Smooth muscle cell (in vitro differentiated cells): ENCODE measurements around the gene DLL1. TPM values are rescaled to one million over a fixed set of nuclear protein-coding genes. Genes with fewer than 3 reads are reported as not detected.

Source experiments
- DNase-seq: peaks from one replicate; lab custom pipeline; 2025; ENCODE audit not compliant: unreplicated experiment; lab: John Stamatoyannopoulos, UW
- H2AFZ ChIP-seq: fragments of 200-600 bp; sonication (generic); 2 replicates; pipeline ENCODE4 v1.6.0; 2016; ENCODE audit warnings: antibody characterized with exemption, low read depth, mild to moderate bottlenecking
- H3F3A ChIP-seq: fragments of 200-600 bp; sonication (generic); 2 replicates; pipeline ENCODE4 v1.6.0; 2017; ENCODE audit warnings: antibody characterized with exemption, low read depth
- H3K27ac ChIP-seq: fragments of 200-600 bp; sonication (generic); 2 replicates; pipeline ENCODE4 v1.5.1; 2016; ENCODE audit warnings: low read depth, mild to moderate bottlenecking
- H3K27me3 ChIP-seq: fragments of 200-600 bp; sonication (generic); 2 replicates; pipeline ENCODE4 v1.6.1; 2016; ENCODE audit warnings: low read depth, mild to moderate bottlenecking
- H3K36me3 ChIP-seq: fragments of 200-600 bp; sonication (generic); 2 replicates; pipeline ENCODE4 v1.5.1; 2016; ENCODE audit warnings: low read depth
- H3K4me1 ChIP-seq: fragments of 200-600 bp; sonication (generic); 2 replicates; pipeline ENCODE4 v1.5.1; 2016; ENCODE audit warnings: low read depth
- H3K4me2 ChIP-seq: fragments of 200-600 bp; sonication (generic); 2 replicates; pipeline ENCODE4 v1.6.0; 2016; ENCODE audit warnings: mild to moderate bottlenecking
- H3K4me3 ChIP-seq: fragments of 200-600 bp; sonication (generic); 2 replicates; pipeline ENCODE4 v1.5.1; 2016; ENCODE audit warnings: mild to moderate bottlenecking
- H3K79me2 ChIP-seq: fragments of 200-600 bp; sonication (generic); 2 replicates; pipeline ENCODE4 v1.6.0; 2016; ENCODE audit warnings: low read depth, mild to moderate bottlenecking
- H3K9ac ChIP-seq: fragments of 200-600 bp; sonication (generic); 2 replicates; pipeline ENCODE4 v1.6.0; 2016; ENCODE audit warnings: low read depth
- H3K9me3 ChIP-seq: fragments of 200-600 bp; sonication (generic); replicated peaks from 2 replicates; pipeline ENCODE4 v1.5.1; 2016; ENCODE audit warnings: low read depth
- H4K20me1 ChIP-seq: fragments of 200-600 bp; sonication (generic); 2 replicates; pipeline ENCODE4 v1.6.0; 2016; ENCODE audit warnings: low read depth
- CTCF ChIP-seq: fragments of 200-600 bp; sonication (generic); IDR thresholded peaks from 2 replicates; pipeline ENCODE4 v1.5.1; 2017; ENCODE audit warnings: borderline replicate concordance, mild to moderate bottlenecking, antibody characterized with exemption; ENCODE audit not compliant: insufficient read depth, poor library complexity, severe bottlenecking
- WGBS: methylation state at CpG from one replicate; pipeline ENCODE4 v1.1.7; 2016; ENCODE audit warnings: low lambda C conversion rate; 5-methylcytosine and 5-hydroxymethylcytosine counted together
- polyA plus RNA-seq: library from polyadenylated mRNA; unstranded; fragments of >200 nt; fragmentation: Nextera tagmentation; extraction: Ambion mirVana; gene quantifications from 2 replicates; pipeline ENCODE4 v1.2.1, GENCODE V29; 2016
- total RNA-seq: library from RNA; depleted of rRNA; stranded (reverse); fragments of >200 nt; gene quantifications from 2 replicates; pipeline ENCODE4 v1.2.3, GENCODE V29; 2014

Gene DLL1
- total and polyA plus RNA-seq, 2 experiments from 2014 or later, result 0.36 to 0.70 TPM

- H2AFZ ChIP-seq, result no peak overlapping the region
- no peak for DNase-seq
- peaks cover 26% of the 10 kb centered on the region for H3F3A ChIP-seq
- H3K4me2 ChIP-seq, result peak overlapping the region; percentile 46
- peaks cover 22% of the 10 kb centered on the region for H3K4me1 ChIP-seq
- no peak for TF ChIP-seq CTCF
- 59% methylated on average over 1 of the region's 1 CpG for WGBS
- H3K9me3 ChIP-seq, result no peaks in the 10 kb centered on the region
- peak overlapping the region; percentile 74 for H3K9ac ChIP-seq
- no peaks in the 10 kb centered on the region for H3K27me3 ChIP-seq
- H3K4me3 ChIP-seq, result no peak overlapping the region
- H3K79me2 ChIP-seq, result peaks cover 35% of the 10 kb centered on the region
- peak overlapping the region; percentile 90 for H3K27ac ChIP-seq
- peaks cover 99% of the 10 kb centered on the region for H4K20me1 ChIP-seq
- H3K36me3 ChIP-seq, result no peaks in the 10 kb centered on the region
These were observed 26.2 kb upstream of the DLL1 start for GRCh38 chr6:170317076-170317475.

GRCh38 chr6:170316071-170316470 lies 25.2 kb upstream of the DLL1 start:
- 49% methylated on average over 4 of the region's 4 CpGs for WGBS
- H3K79me2 ChIP-seq, result peaks cover 36% of the 10 kb centered on the region
- H3K4me1 ChIP-seq, result peaks cover 22% of the 10 kb centered on the region
- TF ChIP-seq CTCF, result no peak
- peak overlapping the region; percentile 46 for H3K4me2 ChIP-seq
- no peaks in the 10 kb centered on the region for H3K27me3 ChIP-seq
- no peaks in the 10 kb centered on the region for H3K9me3 ChIP-seq
- peak overlapping the region; percentile 90 for H3K27ac ChIP-seq
- H3K4me3 ChIP-seq, result no peak overlapping the region
- peaks cover 35% of the 10 kb centered on the region for H3F3A ChIP-seq
- H3K36me3 ChIP-seq, result no peaks in the 10 kb centered on the region
- peaks cover 99% of the 10 kb centered on the region for H4K20me1 ChIP-seq
- no peak overlapping the region for H2AFZ ChIP-seq
- DNase-seq, result no peak
- H3K9ac ChIP-seq, result peak overlapping the region; percentile 64

- H3K4me2 ChIP-seq, result peak overlapping the region; percentile 40
- H3K27me3 ChIP-seq, result no peaks in the 10 kb centered on the region
- no peak for DNase-seq
- no peak for TF ChIP-seq CTCF
- no peak overlapping the region for H2AFZ ChIP-seq
- H3K27ac ChIP-seq, result peak overlapping the region; percentile 90
- H3K79me2 ChIP-seq, result peaks cover 44% of the 10 kb centered on the region
- H3K9ac ChIP-seq, result peak overlapping the region; percentile 33
- H3F3A ChIP-seq, result peaks cover 35% of the 10 kb centered on the region
- H4K20me1 ChIP-seq, result peaks cover 99% of the 10 kb centered on the region
- peaks cover 22% of the 10 kb centered on the region for H3K4me1 ChIP-seq
- 40% methylated on average over 5 of the region's 5 CpGs for WGBS
- H3K9me3 ChIP-seq, result no peaks in the 10 kb centered on the region
- no peak overlapping the region for H3K4me3 ChIP-seq
- no peaks in the 10 kb centered on the region for H3K36me3 ChIP-seq
These were observed 24.1 kb upstream of the DLL1 start for GRCh38 chr6:170314983-170315382.

GRCh38 chr6:170313716-170314295 lies 22.9 kb upstream of the DLL1 start:
- Histone ChIP-seq H3K36me3 (no peaks in the 10 kb centered on the region), H3K79me2 (peaks cover 56% of the 10 kb centered on the region), H3K27ac (peak overlapping the region; percentile 90), H3K4me1 (peaks cover 30% of the 10 kb centered on the region), H3F3A (peaks cover 35% of the 10 kb centered on the region), H3K4me2 (peak overlapping the region; percentile 40), H4K20me1 (peaks cover 99% of the 10 kb centered on the region), H2AFZ (no peak overlapping the region), H3K4me3 (no peak overlapping the region), H3K9ac (peak overlapping the region; percentile 13), H3K27me3 (no peaks in the 10 kb centered on the region), H3K9me3 (no peaks in the 10 kb centered on the region)
- no peak for TF ChIP-seq CTCF
- no peak for DNase-seq
- 45% methylated on average over 6 of the region's 6 CpGs for WGBS
